Measurements from ENCODE around the gene HILPDA.

The HILPDA gene

DNA sequence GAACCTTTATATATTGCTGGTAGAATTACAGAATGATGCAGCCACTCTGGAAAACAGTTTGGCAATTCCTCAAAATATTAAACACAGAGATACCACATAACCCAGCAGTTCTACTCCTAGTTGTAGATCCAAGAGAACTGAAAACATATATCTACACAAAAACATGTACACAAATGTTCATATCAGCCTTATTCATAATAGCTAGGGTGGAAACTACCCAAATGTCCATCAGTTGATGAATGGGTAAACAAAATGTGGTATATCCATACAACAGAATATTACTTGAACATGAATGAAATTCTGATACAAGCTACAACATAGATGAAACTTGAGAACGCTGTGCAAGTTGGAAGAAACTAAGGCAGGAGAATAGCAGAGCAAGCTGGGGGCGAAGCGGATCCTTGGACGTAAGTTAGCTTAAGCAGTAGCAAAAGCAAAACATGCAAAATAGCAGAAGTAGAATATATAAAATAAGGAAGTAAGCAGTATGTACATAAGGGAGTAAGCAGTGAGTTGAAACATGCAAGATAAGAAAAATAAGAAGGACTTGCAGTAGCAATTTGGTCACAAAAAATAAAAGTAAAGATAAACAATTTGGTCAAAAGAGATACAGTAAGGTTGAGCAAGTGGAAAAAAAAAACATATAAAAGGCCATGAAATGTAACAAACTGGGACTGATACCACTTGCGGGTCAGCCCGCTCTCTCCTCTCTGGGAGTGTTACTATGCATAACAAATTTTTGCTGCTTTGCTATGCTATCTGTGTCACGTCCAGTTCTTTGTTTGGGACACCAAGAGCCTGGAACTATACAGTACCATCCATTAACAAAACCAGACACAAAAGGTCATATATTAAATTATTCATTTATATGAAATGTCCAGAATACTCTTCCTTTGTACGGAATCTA, 18.0 kb upstream of the HILPDA start:
- peak in 1 of 2 experiments; percentile 67 for DNase-seq (ENCODE audit: low read depth in 1 of 2, low spot score in 1 of 2)
- Histone ChIP-seq H3K27me3 (ENCODE audit: insufficient read depth, poor library complexity, severe bottlenecking) (no peaks in the 10 kb centered on the region), H3K4me3 (replicated peaks; ENCODE audit: insufficient read depth, low read length) (no peak overlapping the region), H3K27ac (replicated peaks) (peak overlapping the region; percentile 66)
- peak; percentile 63; the same call in 1 of the 2 replicates for TF ChIP-seq SPI1 (IDR thresholded peaks at IDR 0.05; ENCODE audit: borderline replicate concordance, low read depth)
- TF ChIP-seq POLR2AphosphoS5 (IDR thresholded peaks at IDR 0.05; ENCODE audit: low read depth), result no peak
- TF ChIP-seq, protein P1, sequence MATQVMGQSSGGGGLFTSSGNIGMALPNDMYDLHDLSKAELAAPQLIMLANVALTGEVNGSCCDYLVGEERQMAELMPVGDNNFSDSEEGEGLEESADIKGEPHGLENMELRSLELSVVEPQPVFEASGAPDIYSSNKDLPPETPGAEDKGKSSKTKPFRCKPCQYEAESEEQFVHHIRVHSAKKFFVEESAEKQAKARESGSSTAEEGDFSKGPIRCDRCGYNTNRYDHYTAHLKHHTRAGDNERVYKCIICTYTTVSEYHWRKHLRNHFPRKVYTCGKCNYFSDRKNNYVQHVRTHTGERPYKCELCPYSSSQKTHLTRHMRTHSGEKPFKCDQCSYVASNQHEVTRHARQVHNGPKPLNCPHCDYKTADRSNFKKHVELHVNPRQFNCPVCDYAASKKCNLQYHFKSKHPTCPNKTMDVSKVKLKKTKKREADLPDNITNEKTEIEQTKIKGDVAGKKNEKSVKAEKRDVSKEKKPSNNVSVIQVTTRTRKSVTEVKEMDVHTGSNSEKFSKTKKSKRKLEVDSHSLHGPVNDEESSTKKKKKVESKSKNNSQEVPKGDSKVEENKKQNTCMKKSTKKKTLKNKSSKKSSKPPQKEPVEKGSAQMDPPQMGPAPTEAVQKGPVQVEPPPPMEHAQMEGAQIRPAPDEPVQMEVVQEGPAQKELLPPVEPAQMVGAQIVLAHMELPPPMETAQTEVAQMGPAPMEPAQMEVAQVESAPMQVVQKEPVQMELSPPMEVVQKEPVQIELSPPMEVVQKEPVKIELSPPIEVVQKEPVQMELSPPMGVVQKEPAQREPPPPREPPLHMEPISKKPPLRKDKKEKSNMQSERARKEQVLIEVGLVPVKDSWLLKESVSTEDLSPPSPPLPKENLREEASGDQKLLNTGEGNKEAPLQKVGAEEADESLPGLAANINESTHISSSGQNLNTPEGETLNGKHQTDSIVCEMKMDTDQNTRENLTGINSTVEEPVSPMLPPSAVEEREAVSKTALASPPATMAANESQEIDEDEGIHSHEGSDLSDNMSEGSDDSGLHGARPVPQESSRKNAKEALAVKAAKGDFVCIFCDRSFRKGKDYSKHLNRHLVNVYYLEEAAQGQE (IDR thresholded peaks at IDR 0.05; ENCODE audit: insufficient replicate concordance, low read depth), result no peak
- no peak for TF ChIP-seq GABPA (IDR thresholded peaks at IDR 0.05; ENCODE audit: low read depth)
- TF ChIP-seq, protein P2, sequence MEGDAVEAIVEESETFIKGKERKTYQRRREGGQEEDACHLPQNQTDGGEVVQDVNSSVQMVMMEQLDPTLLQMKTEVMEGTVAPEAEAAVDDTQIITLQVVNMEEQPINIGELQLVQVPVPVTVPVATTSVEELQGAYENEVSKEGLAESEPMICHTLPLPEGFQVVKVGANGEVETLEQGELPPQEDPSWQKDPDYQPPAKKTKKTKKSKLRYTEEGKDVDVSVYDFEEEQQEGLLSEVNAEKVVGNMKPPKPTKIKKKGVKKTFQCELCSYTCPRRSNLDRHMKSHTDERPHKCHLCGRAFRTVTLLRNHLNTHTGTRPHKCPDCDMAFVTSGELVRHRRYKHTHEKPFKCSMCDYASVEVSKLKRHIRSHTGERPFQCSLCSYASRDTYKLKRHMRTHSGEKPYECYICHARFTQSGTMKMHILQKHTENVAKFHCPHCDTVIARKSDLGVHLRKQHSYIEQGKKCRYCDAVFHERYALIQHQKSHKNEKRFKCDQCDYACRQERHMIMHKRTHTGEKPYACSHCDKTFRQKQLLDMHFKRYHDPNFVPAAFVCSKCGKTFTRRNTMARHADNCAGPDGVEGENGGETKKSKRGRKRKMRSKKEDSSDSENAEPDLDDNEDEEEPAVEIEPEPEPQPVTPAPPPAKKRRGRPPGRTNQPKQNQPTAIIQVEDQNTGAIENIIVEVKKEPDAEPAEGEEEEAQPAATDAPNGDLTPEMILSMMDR (IDR thresholded peaks at IDR 0.05; ENCODE audit: insufficient read depth, low read length), result no peak

DNA sequence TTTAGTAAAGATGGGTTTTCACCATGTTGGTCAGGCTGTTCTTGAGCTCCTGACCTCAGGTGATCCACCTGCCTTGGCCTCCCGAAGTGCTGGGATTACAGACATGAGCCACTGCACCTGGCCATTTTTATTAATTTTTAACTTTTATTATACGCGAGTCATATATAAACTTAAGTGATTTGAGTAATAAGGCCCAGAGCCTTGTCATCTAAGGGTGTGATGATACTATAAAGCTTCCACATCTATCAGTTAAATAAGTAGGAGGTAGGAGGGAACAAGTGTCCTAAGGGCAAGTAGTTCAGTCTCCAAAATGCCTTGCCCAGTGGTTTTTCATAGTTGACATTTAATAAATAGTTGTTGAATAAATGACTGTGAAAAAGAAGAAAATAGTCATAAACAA, 13.3 kb upstream of the HILPDA start:
- no peak overlapping the region for H3K27ac ChIP-seq (replicated peaks)
- no peak overlapping the region for H3K4me3 ChIP-seq (replicated peaks; ENCODE audit: insufficient read depth, low read length)
- TF ChIP-seq SPI1 (IDR thresholded peaks at IDR 0.05; ENCODE audit: borderline replicate concordance, low read depth) (no peak), POLR2AphosphoS5 (IDR thresholded peaks at IDR 0.05; ENCODE audit: low read depth) (no peak), GABPA (IDR thresholded peaks at IDR 0.05; ENCODE audit: low read depth) (no peak)
- TF ChIP-seq, protein P2 (IDR thresholded peaks at IDR 0.05; ENCODE audit: insufficient read depth, low read length), result no peak
- TF ChIP-seq, protein P1 (IDR thresholded peaks at IDR 0.05; ENCODE audit: insufficient replicate concordance, low read depth), result no peak
- no peak for DNase-seq (ENCODE audit: low read depth in 1 of 2, low spot score in 1 of 2)
- no peaks in the 10 kb centered on the region for H3K27me3 ChIP-seq (ENCODE audit: insufficient read depth, poor library complexity, severe bottlenecking)

DNA sequence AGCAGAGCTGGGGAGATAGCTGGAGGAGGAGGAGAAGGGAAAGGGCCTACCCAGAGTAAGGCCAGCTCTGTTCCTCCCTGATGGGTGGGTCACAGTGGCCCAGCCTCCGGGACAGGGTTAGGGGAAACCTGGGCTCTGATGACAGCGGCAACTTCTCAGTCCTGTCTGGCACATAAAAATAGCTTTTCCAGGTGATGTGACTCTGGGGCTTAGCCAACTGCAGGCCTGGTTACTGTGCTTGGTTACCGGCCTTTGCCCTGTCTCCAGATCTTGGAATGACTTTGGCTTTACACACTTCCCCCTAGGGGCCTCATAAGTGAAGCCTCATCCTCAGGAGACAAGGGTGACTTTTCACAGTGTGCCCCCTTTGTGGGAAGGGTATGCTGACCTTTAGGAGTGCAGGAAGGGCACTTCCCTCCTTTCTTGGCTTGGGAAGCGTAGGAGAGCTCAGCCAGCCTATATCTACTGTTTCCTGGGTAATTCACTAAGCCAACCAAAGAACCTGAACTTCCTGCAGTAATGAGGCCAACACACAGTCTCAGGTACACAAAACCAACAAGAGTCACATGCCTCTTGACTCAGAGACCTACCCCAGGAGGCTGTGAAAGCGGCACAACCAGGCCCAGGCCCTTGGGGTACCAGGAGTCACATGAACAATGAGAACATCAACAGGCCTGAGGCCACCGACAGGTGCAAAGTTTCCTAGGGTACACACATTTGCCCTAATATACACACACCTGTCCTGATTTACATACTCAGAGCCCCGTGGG, 11.7 kb upstream of the HILPDA start:
- TF ChIP-seq SPI1 (IDR thresholded peaks at IDR 0.05; ENCODE audit: borderline replicate concordance, low read depth) (no peak), POLR2AphosphoS5 (IDR thresholded peaks at IDR 0.05; ENCODE audit: low read depth) (no peak), GABPA (IDR thresholded peaks at IDR 0.05; ENCODE audit: low read depth) (no peak)
- TF ChIP-seq, protein P1 (IDR thresholded peaks at IDR 0.05; ENCODE audit: insufficient replicate concordance, low read depth), result no peak
- TF ChIP-seq, protein P2 (IDR thresholded peaks at IDR 0.05; ENCODE audit: insufficient read depth, low read length), result no peak
- Histone ChIP-seq H3K27me3 (ENCODE audit: insufficient read depth, poor library complexity, severe bottlenecking) (no peaks in the 10 kb centered on the region), H3K4me3 (replicated peaks; ENCODE audit: insufficient read depth, low read length) (no peak overlapping the region), H3K27ac (replicated peaks) (no peak overlapping the region)
- no peak for DNase-seq (ENCODE audit: low read depth in 1 of 2, low spot score in 1 of 2)
